GM15510 (cell line): ENCODE data around the gene HACD2.

ENCODE experiments used
- POLR2A ChIP-seq: IDR thresholded peaks from 3 replicates; pipeline ENCODE4 v1.6.1; 2011; ENCODE audit warnings: borderline replicate concordance; ENCODE audit not compliant: insufficient read length; ENCODE audit errors: extremely low read depth

Gene HACD2, protein sequence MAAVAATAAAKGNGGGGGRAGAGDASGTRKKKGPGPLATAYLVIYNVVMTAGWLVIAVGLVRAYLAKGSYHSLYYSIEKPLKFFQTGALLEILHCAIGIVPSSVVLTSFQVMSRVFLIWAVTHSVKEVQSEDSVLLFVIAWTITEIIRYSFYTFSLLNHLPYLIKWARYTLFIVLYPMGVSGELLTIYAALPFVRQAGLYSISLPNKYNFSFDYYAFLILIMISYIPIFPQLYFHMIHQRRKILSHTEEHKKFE

DNA sequence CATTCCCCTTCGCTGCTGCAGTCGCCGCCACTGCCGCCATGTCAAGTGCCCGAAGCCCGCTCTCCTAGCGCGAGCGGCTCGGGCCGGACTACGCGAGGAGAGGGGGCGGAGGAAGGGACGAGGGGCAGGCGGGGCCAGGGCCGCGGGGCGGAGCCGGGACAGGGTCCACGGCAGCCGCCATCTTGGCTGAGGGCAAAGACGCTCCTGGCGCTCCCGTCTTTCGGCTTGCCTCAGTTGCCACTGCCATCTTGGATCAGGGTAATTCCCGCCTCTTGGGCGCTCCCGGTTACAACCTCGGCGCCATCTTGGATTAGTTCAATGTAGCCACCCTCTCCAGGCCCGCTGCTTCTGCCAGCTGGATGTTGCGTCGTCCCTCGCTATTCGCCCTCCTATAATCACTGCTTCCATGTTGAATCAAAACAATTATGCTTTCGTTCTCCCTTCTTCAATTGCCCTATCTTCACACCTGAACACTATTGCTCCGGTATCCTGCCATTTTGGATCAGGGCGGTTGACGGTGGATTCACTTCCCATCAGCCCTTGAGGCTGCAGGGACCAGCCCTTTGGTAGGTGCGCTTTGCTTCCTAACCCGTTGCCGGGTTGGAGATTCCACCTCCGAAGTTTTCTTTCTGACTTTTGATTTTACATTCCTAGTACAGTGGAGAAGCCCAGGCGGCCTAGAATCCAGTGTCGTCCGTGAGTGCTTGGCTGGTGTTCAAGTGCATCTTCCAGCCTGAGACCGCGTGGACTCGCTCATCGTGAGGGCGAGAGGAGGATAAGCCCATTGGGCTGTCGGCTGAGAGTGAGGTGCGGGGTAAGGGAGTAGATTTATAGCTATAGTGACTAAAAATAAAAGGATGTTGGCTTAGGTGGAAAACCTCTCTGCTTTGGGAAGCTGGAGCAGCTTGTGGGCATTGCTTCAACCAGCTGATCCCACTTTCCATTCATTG, at the start of gene HACD2:
Gene HACD2, minus strand, starts transcription at position 66 of the 950 bp plus-strand sequence. Its CDS starts 26 bp downstream, at position 40.
- peak; percentile 97 for TF ChIP-seq POLR2A

DNA sequence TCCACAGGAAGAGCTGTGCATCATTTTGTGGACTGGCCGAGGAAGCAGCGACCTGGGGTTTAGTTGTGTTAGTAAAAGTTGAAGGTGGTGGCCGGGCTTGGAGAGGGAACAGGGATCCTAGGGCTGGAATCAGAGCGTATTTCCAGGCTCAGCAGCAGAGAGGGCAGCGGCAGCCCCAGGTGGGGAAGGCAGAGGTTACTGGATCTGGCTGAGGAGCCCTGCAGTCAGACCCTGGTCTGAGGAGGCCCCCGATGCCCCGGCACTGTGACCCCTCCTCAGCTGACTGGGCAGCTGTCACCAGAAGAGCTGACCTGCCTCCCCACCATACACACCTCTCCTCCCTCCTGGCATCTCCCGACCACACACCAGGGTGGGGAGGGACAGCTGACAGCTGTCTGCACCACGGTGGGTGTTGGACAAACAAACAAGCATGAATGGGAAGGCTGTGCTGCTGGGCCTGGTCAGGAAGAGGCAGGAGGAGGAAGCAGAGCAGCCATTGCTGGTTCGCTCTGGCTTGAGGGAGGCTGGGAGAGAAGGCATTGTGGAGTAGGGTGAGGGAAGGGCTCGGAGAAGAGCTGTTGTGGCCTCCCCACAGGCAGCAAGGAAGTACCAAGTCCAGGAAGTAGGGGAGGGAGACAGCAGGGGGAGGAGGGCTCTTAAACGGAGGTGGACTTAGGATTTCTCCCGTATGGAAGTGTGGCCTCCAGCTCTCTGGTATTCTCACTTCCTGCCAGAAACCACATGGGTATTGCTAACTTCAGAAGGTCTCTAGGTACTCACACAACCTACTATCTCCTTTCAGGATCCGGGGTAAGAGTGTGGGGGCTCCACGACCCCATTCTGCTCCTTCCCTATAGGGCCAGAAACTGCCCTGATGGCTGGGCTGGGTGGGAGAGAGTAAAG, 49.5 kb upstream of the HACD2 start:
- no peak for TF ChIP-seq POLR2A

DNA sequence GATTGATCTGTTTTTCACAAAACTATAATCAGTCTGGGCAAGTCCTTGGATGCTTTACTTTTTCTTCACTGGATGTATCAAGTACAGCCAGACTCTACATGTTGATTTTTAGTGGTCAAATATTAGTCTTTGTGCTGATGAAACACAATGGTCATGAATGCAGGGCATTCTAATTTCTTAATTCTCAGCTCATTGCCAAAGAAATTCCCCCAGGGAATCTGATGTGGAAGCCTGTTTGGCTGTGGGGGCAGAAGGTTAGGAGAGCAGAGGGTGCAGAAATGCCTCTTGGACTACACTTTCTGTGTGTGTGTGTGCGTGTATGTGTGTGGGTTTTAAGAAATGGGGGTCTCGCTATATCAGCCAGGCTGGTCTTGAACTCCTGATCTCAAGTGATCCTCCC, 48.7 kb upstream of the HACD2 start:
- TF ChIP-seq POLR2A = no peak

DNA sequence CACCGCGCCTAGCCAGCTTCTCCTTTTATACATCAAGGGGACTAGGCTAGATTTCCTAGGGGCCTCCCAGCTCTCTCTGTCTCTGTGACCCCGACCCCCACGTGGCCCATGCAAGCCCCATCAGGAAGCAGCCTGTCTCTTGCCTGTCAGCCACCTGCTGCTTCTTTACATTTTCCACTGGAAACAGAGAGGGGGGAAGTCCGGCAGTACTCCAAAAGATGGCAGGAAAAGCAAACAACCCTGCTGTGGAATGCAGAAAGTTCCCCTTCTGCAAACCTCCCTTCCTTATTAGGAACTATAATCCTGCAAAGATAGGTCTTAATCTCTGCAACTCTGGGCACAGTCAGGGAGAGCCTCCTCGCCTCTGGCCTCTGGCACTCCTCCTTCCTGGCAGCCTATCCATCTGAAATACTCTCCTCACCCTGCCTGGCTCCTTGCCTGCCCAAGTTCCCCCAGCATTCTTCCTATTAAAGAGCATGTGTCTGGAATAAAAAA, 47.4 kb upstream of the HACD2 start:
- no peak for TF ChIP-seq POLR2A

DNA sequence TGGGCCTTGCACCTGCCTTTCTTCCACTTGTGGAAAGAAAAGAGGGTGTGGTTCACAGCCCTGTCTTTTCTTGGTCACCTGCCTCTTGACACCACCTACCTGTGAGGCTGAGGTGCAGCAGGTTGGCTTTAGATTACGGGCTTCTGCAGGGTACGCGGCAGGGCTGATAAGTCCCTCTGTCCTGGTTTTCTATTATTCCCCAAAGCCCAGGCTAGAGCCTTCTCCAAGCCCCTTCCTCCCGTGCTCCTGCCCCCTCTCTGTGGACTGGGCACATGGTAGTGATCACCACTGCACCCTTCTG, 44.8 kb upstream of the HACD2 start:
- TF ChIP-seq POLR2A = no peak

DNA sequence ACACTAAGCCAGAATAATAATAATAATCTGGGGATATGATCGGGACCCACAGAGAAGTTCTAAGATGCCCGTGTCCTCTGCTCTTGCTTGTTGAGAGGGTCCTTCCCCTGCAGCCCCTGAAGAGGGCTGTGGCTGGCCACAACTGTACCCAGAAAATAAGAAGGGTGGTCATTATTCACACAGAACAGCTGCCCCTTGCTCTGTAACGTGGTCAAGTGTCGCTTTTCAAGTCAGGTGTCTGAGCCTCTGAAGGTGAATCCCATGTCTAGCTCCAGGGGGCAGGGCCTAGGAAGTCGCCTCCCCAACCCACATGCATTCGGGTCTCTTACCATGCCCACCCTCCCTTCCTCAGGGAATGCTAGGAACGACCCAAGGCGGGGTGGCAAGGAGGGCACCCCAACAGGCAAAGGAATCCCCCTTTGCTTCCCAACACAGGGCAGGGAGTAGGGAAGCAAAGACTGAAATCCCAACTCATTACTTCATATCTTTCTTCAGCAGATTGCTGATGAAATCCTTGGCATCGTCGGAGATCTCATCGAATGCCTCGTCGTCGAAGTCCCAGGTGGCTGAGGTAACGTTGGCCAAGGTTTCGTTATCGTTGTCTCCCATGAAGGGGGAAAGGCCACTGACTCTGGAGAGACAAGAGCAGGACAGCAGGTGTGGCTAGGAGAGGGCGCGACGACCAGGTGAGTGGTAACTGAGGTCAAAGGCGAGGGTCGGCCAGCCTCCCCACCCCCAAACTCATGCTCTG, 44.3 kb upstream of the HACD2 start:
- no peak for TF ChIP-seq POLR2A

DNA sequence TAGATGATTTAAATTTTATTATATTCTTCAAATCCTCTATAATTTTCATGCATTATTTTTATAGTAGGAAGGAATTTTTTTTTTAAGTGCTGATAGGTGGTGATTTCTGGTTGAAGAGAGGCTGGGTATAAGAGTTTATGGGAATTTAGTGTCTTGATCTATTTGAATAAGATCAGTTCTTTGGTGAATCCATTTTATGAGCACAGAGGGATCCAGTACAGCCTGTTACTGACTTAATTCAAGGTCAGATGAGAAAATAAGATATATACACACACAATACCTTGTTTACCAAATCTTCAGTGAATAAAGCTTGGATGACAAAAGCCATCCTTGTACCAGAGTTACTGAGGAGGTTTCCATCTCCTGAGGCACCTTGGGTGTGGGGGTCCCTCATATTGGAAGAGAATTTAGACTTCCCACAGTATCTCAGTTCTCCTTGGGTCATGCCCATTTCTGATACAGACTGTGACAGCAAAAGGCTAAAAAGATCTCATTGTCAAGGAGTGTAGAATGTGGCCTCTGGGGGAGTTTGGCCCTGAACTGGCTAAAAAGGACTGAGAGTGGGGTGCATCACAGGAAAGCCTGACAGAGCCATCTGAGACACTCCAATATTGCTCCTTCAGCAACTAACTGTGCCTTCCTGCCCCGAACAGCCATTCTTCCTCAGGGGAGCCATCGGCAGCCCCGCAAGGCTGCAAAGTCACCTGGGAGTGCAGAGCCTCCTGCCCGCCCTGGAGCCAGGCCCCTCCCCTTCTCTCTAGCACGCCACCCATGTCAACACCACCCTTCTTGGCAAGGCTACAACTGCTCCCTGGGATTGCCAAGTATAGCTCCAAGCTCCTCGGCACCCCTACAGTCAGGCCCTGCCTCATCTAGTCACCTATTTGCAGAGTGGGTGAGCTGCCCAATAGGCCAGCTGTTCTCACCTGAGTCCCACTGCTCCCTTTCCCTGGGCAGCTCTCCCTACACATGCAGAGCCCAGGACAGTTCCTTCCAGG, 43.1 kb upstream of the HACD2 start:
- TF ChIP-seq POLR2A = no peak

DNA sequence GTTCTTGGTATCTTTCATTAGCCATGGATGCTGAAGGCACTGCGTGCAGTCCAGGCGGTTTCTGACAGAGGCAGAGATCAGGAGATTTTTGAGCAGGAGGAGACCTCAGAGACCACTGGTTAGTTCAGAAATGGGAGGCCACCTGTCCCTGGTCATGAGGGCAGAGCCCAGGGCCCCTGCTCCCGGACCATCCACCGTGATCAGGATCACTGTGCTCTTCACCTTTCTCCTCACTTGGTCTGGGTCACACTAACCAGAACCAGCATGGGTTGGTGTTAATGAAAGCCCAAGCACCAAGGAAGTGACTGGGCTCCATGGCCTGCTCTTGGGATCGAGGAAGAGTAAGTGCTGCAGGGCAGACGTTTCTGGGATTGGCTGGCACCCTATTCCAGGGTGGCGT, 42.0 kb upstream of the HACD2 start:
- TF ChIP-seq POLR2A = no peak

DNA sequence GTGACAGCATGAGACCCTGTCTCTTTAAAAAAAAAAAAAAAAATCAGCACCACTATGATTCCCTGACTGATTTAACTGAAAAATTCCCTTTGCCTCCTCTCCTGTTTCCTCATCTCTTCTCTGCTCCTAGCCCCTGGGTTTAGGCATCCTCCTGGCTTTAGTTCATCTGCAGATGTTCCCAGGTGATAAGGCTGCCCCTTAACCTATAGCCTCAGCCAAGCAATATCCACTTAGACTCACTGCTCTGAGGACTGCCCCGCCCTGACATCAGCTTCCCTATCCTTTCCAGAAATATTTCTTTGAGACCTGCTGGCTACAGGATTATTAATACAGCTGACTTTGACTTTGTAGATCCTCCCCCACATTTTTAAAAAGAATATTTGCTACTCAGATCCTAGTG, 39.4 kb upstream of the HACD2 start:
- no peak for TF ChIP-seq POLR2A

DNA sequence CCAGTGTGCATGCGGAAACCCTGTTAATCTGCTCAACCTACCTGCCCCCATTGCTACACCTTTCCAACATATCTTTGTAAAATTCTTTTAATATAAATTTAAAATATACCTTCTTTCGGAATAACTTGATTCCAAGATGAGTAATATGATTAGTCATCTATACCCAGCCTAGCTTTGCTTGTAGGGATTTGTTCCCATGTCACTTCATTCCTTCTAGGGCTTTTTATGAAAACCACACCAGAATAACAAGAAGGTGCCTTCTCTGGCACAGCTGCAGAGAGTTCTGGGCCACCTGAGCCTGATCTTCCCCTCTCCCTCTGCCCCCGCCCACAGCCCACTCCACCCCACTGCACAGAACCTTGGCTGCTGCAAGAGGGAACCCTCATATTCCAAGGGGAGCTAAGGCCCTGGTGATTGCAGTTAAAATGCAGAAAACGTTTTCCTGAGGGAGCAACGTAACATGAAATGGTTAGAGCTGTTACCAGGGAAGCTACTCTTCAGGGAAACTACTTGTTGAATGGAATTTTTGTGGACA, 38.6 kb upstream of the HACD2 start:
- TF ChIP-seq POLR2A = no peak

DNA sequence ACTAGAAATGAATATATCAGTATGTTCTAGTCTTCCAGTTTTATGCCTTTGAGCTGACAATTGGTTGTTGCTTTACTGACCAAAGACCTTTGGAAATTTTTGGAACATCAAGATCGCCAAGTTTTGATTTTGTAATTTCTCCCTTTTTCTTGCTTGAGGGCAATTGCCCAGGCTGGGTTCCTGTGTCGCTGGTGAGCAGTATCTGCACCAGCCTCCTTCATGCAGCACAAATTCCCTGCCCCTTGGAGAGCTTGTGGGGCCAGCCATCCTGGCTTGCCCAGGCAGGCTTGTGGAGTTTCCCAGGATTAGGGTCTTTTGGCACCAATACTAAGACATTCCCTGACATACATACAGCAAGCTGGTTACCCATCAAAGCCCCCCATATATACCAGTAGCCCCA, 37.9 kb upstream of the HACD2 start:
- no peak for TF ChIP-seq POLR2A

DNA sequence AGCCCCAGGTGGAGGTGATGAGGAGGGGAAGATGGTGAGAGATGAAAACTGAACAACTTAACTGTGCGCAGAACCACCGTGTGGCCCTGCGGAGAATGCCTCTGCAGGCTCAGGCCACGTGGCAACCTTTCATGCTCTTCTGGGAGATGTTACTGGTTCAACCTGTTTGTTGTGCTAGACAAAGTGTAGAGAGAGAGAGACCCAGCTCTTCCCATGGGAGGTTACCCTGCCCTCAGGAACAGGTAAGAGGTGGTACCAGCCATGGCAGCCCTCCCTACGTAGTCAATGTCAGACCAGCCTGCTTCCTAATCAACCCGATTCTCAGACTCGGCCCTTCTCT, 37.0 kb upstream of the HACD2 start:
- no peak for TF ChIP-seq POLR2A

DNA sequence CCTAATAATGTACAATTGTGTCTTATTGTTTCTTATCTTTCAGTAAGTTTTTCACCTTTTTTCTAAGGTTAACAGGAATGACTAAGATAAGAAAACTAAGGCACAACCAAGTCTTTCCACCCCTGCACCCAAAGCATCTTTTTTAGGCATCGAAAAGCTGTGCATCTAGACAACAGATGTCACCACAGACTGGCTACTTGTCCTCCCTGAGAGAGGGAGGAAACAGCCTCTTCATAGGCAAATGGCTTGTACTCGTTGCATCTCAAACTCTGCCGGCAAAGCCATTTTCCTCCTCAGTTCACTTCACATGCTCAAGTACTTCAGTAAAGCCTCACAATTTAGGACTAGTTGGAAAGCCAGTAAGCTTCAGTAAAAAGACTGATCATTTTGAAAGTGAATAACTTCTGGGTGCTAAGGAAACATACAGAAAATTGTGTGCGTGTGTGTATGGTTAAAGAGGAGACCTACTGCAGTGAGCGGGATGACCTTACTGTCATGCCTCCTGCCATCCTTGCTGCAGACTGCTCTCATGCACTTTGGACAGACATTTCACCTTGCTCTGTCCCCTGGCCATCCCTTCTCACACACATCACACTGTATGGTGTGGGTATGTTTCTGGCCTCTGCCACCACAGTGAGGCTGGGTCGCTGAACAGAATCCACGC, 36.5 kb upstream of the HACD2 start:
- no peak for TF ChIP-seq POLR2A

DNA sequence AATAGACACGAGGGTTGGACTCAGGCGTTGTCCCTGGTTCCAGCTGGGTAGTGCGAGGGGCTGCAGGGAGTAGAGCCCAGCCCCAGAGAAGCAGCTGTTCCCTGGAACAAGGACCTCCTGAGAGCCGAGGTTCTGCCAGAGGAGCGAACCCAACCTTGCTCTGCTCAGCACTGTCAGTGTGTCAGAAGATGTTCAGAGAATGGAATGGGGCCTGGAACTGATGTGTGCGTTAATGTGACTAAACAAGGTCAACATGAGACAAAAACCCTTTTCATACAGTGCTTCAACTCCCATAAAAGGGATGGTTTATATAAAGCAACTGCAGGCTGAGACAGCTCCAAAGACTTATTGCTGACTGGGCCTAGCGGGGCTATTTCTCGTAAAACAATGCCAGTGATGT, 35.5 kb upstream of the HACD2 start:
- TF ChIP-seq POLR2A = no peak
